ENCODE results near the gene FOXD4L6.
"Not testable (repeated sequence)": the region's sequence is repeated elsewhere in the genome, so short reads cannot be mapped to it uniquely, and the experiment has no call there.

FOXD4L6 gene

DNA sequence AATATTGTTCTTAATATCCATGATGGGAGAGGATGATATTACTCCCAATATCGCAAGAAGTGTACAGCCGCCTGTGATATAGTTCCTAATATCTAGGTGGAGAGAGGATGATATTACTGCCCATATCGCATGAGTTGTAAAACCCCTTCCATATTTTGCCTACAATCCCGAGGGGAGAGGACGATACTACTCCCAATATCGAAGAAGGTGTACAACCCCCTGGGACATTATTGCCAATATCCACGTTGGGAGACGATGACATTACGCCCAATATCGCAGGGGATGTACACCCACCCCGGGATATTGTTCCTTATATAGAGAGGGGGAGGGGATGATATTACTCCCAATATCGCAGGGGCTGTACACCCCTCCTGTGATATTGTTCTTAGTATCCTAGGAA lies 17.1 kb downstream of the FOXD4L6 start:
- H3K4me1 Mint-ChIP-seq; DNase-seq; H3K36me3 Mint-ChIP-seq (ENCODE audit: low read depth); H3K9me3 Mint-ChIP-seq; H3K4me3 Mint-ChIP-seq; H3K27ac Mint-ChIP-seq: not testable (repeated sequence)
- H3K27me3 Mint-ChIP-seq (ENCODE audit: low read depth, poor library complexity), result peaks cover 22% of the 10 kb centered on the region

DNA sequence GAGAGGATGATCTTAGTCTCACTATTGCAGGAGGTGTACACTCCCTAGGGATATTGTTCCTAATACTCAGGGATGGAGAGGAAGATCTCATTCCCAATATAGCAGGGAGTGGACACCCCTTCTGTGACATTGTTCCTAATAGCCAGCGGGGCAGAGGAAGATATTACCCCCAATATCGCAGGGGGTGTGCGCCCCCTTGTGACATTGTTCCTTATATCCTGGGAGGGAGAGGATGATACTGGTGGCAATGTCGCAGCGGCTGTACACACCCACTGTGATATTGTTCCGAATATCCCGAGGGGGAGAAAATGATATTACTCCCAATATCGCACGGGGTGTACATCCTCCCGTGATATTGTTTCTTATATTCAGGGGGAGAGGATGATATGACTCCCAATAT lies 17.6 kb downstream of the FOXD4L6 start:
- H3K4me1 Mint-ChIP-seq; H3K27ac Mint-ChIP-seq; DNase-seq; H3K9me3 Mint-ChIP-seq; H3K4me3 Mint-ChIP-seq; H3K36me3 Mint-ChIP-seq (ENCODE audit: low read depth): not testable (repeated sequence)
- peaks cover 22% of the 10 kb centered on the region for H3K27me3 Mint-ChIP-seq (ENCODE audit: low read depth, poor library complexity)

DNA sequence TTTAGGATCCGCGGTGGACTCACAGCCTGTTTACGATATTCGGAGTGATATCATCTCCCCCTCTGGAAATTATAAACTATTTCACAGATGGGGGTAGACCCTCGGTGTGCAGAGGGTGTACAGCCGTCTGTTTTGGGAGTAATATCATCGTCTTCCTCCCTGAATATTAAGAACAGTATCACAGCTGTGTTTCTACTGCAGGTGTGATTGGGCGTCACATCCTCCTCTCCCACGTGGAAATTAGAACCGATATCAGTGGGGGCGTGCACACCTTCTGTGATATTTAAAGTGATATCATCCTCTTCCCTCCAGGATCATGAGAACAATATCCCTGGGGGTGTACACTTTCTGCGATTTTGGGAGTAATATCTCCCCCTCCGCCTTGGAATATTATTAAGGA lies 19.2 kb downstream of the FOXD4L6 start:
- H3K27me3 Mint-ChIP-seq (ENCODE audit: low read depth, poor library complexity), result peaks cover 22% of the 10 kb centered on the region
- not testable (repeated sequence) for H3K36me3 Mint-ChIP-seq (ENCODE audit: low read depth); DNase-seq; H3K4me3 Mint-ChIP-seq; H3K9me3 Mint-ChIP-seq; H3K4me1 Mint-ChIP-seq; H3K27ac Mint-ChIP-seq

DNA sequence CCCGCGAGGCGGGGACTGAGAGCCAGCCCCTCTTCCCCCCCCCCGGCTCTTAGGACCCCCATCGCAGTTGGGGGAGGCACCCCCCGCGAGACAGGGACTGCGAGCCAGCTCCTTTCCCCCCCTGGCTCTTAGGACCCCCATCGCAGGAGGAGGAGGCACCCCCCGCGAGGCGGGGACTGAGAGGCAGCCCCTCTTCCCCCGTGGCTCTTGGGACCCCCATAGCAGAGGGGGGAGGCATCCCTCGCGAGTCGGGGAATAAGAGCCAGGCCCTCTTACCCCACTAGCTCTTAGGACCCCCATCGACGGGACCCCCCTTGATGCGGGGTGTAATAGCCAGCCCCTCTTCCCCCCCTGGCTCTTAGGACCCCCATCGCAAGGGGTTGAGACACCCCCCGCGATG lies 19.7 kb downstream of the FOXD4L6 start:
- H3K27ac Mint-ChIP-seq; H3K4me3 Mint-ChIP-seq; H3K36me3 Mint-ChIP-seq (ENCODE audit: low read depth); DNase-seq; H3K9me3 Mint-ChIP-seq; H3K4me1 Mint-ChIP-seq: not testable (repeated sequence)
- H3K27me3 Mint-ChIP-seq (ENCODE audit: low read depth, poor library complexity), result peaks cover 18% of the 10 kb centered on the region

DNA sequence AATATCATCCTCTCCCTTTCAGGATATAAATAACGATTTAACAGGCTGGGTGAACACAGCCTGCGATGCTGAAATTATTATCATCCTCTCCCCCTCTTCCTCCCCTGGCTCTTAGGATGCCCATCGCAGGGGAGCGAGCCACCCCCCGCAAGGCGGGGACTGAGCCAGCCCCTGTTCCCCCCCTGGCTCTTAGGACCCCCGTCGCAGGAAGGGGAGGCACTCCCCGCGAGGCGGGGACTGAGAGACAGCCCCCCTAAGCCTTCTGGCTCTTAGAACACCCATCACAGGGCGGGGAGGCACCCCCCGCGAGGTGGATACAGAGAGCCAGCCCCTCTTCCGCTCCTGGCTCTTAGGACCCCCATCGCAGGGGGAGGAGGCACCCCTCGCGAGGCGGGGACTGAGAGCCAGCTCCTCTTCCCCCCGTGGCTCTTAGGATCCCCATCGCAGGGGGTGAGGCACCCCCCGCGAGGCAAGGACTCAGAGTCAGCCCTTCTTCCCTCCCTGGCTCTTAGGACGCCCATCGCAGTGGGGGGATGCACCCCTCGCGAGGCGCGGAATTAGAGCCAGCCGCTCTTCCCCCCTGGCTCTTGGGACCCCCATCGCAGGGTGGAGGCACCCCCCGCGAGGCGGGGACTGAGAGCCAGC lies 21.9 kb downstream of the FOXD4L6 start:
- H3K9me3 Mint-ChIP-seq, DNase-seq, H3K4me1 Mint-ChIP-seq: not testable (repeated sequence)

DNA sequence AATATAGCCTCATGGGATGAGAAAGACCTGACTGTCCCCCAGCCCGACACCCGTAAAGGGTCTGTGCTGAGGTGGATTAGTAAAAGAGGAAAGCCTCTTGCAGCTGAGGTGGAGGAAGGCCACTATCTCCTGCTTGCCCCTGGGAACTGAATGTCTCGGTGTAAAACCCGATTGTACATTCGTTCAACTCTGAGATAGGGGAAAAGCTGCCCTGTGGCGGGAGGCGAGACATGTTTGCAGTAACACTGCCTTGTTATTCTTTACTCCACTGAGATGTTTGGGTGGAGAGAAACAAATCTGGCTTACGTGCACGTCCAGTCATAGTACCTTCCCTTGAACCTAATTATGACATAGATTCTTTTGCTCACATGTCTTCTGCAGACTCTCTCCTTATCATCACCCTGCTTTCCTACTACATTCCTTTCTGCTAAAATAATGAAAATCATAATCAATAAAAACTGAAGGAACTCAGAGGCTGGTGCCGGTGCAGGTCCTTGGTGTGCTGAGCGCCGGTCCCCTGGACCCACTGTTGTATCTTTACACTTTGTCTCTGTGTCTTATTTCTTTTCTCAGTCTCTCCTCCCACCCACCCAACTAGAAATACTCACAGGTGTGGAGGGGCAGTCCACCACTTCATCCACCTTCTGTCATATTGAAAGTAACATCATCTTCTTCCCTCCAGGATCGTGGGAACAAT lies 22.8 kb downstream of the FOXD4L6 start:
- DNase-seq; H3K27ac Mint-ChIP-seq; H3K9me3 Mint-ChIP-seq; H3K4me3 Mint-ChIP-seq; H3K36me3 Mint-ChIP-seq (ENCODE audit: low read depth); H3K4me1 Mint-ChIP-seq: not testable (repeated sequence)
- H3K27me3 Mint-ChIP-seq (ENCODE audit: low read depth, poor library complexity), result peaks cover 19% of the 10 kb centered on the region

More for the DNA sequence above, 21.9 kb downstream of the FOXD4L6 start:
- H3K27me3 Mint-ChIP-seq (ENCODE audit: low read depth, poor library complexity), result peaks cover 20% of the 10 kb centered on the region
- not testable (repeated sequence) for H3K4me3 Mint-ChIP-seq; H3K27ac Mint-ChIP-seq; H3K36me3 Mint-ChIP-seq (ENCODE audit: low read depth)

DNA sequence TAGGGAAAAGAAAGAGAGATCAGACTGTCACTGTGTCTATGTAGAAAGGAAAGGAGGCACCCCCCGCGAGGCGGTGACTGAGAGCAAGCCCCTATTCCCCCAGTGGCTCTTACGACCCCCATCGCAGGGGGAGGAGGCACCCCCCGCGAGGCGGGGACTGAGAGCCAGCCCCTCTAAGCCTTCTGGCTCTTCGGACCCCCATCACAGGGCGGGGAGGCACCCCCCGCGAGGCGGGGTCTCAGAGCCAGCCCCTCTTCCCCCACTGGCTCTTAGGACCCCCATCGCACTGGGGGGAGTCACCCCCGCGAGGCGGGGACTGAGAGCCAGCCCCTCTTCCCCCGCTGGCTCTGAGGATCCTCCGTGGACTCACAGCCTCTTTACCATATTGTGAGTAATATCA lies 23.9 kb downstream of the FOXD4L6 start:
- not testable (repeated sequence) for H3K9me3 Mint-ChIP-seq; H3K4me3 Mint-ChIP-seq; DNase-seq; H3K4me1 Mint-ChIP-seq; H3K27ac Mint-ChIP-seq; H3K36me3 Mint-ChIP-seq (ENCODE audit: low read depth)
- peaks cover 23% of the 10 kb centered on the region for H3K27me3 Mint-ChIP-seq (ENCODE audit: low read depth, poor library complexity)

DNA sequence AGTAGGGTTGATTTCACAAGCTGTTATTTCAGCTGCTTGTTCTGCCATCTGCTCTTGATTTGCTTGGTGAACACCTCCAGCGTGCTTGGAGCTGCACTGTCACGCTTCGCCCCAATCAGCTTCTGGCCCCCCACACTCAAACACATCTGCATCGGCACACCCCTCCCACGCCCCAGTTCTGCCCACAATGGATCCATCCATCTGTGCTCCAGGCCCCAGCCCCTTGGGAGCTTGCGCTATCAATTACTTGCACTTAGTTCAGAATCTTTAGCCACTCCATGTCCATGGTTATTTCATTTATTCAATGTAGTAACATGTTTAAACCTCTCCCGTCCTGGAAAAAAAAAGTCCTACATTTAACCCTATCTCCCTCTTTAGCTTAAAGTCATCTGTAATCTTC lies 28.0 kb downstream of the FOXD4L6 start:
- peaks cover 21% of the 10 kb centered on the region for H3K9me3 Mint-ChIP-seq
- DNase-seq; H3K4me1 Mint-ChIP-seq; H3K36me3 Mint-ChIP-seq (ENCODE audit: low read depth); H3K4me3 Mint-ChIP-seq; H3K27ac Mint-ChIP-seq: not testable (repeated sequence)
- H3K27me3 Mint-ChIP-seq (ENCODE audit: low read depth, poor library complexity), result peaks cover 17% of the 10 kb centered on the region

DNA sequence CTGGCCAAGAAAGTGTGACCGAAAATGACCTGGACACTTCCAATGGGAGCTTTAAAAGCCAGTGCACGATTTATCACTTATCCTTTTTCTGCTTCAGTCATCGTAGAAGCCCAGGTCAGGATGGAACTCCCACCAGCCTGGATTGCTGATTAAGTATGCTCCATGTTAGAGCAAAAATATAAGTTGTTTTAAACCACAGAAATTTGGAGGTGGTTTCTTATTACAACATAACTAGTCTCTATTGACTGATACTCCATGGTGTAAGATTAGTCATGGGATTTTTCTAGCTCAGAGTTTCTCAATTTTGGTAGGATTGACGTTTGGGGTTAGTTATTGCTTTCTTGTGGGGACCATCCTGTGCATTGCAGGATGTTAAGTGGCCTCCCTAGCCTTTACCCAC lies 29.7 kb downstream of the FOXD4L6 start:
- H3K27ac Mint-ChIP-seq; H3K36me3 Mint-ChIP-seq (ENCODE audit: low read depth); H3K4me3 Mint-ChIP-seq: not testable (repeated sequence)

DNA sequence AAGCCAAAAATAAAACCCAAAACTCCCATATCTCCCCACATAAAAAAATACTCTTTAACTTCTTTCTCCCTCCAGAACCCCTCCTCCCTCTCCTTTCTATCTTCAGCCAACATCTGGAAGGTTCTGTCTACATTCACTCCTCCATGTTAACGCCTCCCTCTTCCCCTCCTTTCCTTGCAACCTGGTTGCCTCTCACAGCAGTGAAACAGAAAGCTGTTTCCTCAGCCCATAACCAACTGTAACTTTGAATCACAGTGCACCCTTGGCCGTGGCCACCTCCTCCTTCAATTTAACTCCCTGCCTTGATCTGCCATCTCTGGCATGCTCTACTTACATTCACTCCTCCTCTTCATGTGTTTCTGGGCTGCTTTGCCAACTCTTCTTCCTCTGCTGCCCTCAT lies 33.4 kb downstream of the FOXD4L6 start:
- not testable (repeated sequence) for H3K36me3 Mint-ChIP-seq (ENCODE audit: low read depth); DNase-seq; H3K27me3 Mint-ChIP-seq (ENCODE audit: low read depth, poor library complexity); H3K4me3 Mint-ChIP-seq; H3K4me1 Mint-ChIP-seq; H3K27ac Mint-ChIP-seq
- H3K9me3 Mint-ChIP-seq, result peaks cover 14% of the 10 kb centered on the region

More for the DNA sequence above, 29.7 kb downstream of the FOXD4L6 start:
- Mint-ChIP-seq H3K9me3 (peaks cover 21% of the 10 kb centered on the region), H3K27me3 (ENCODE audit: low read depth, poor library complexity) (peaks cover 17% of the 10 kb centered on the region)
- H3K4me1 Mint-ChIP-seq, DNase-seq: not testable (repeated sequence)

DNA sequence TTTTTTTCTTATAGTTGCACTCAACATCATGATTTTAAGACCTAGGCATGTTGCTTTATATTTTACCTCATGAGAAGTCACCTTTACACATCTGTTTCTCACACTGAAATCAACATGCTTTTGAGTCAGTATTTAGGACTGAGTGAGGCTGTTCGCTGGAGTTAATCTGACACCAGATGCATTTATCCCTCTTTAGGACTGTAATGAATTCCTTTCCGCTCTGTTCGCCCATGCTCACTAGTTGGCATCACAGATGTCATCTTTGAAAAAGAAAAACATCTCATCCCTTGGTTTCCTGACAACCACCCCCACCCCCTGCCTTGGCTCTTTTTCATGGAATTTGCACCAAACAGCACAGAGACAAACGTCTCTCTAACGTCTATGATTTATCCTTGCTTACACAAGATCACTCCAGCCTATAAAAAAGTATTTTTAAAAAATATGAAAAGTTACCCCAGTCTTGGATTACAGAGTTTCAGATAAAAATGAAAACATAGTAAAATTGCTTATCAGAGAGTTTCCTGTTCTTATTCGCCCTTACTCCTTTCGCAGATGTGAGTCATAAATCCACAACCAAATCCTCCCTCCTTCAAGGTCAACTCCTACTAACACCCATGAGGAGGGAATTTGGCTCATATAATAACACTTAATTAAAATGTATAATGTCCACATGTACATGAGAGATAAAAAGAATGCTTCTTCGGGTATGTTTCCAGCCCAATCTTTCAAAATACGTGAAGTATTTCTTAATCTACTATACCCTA lies 34.3 kb downstream of the FOXD4L6 start:
- H3K27me3 Mint-ChIP-seq (ENCODE audit: low read depth, poor library complexity); H3K36me3 Mint-ChIP-seq (ENCODE audit: low read depth); DNase-seq; H3K4me3 Mint-ChIP-seq; H3K27ac Mint-ChIP-seq; H3K4me1 Mint-ChIP-seq: not testable (repeated sequence)
- H3K9me3 Mint-ChIP-seq, result peaks cover 13% of the 10 kb centered on the region

DNA sequence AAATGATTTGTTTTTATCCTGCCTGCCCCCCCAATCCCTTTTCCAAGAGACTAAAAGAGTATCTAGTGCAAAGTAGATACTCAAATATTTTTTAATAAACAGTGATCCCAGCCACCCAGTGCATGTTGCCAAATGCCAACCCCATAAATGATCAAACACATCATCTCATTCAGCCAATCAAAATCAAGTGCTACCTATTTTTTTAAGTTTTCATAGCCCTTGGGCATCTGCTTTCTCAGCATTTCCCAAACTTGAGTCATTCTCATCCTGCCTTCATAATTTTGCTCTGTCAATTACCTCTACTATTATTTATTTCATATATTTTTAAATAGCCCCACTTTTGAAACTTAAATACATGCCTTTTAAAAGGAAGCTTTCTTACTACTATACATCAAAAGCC lies 37.6 kb downstream of the FOXD4L6 start:
- H3K27ac Mint-ChIP-seq; H3K36me3 Mint-ChIP-seq (ENCODE audit: low read depth); H3K4me3 Mint-ChIP-seq; H3K4me1 Mint-ChIP-seq; DNase-seq; H3K9me3 Mint-ChIP-seq: not testable (repeated sequence)
- H3K27me3 Mint-ChIP-seq (ENCODE audit: low read depth, poor library complexity), result peaks cover 26% of the 10 kb centered on the region

DNA sequence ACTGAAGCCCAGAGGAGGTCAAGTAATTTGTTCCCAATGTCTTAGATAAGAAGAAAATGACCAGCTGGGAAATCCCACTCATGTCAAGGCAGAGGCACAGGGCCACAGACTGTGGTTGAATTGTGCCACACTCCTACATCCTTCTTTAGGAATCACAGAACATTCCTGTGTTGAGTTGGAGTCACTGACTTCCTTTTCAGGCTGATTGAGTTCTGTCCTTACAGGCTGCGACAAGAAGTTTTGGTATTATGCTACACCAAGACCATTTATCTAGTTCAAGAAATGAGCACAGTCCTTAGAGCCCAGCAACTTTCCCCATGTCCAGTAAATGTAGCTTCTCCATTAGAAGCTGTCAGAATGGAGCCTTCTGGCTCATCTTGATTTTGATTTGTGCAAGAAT lies 38.1 kb downstream of the FOXD4L6 start:
- H3K9me3 Mint-ChIP-seq; H3K36me3 Mint-ChIP-seq (ENCODE audit: low read depth); H3K4me3 Mint-ChIP-seq; H3K4me1 Mint-ChIP-seq; DNase-seq; H3K27ac Mint-ChIP-seq: not testable (repeated sequence)
- H3K27me3 Mint-ChIP-seq (ENCODE audit: low read depth, poor library complexity), result peaks cover 31% of the 10 kb centered on the region

All from nephron progenitor cell (in vitro differentiated cells).